T-helper 17 cell (primary cell): ENCODE results near the gene TSGA10IP. TPM values are rescaled to one million over a fixed set of nuclear protein-coding genes. Genes with fewer than 3 reads are reported as not detected.

Experiments used
- ATAC-seq: fragments of 150-1000 bp; cut with Tn5 transposase; 2 replicates; pipeline ENCODE4 v1.10.0; 2021; ENCODE audit warnings: mild to moderate bottlenecking, moderate library complexity
- DNase-seq, 3 donors: peaks; one replicate each; pipeline versions ENCODE4 v3.0.0 to v3.0.0-alpha.2; 2020 to 2021
- H3K9me3 ChIP-seq: one replicate; pipeline ENCODE4 v1.7.0; 2013; ENCODE audit warnings: low read length, mild to moderate bottlenecking; ENCODE audit not compliant: control insufficient read depth, poor library complexity, severe bottlenecking
- H3K27ac Mint-ChIP-seq: one replicate; pipeline ENCODE4 v1.8.0; 2022; ENCODE audit warnings: mild to moderate bottlenecking, moderate library complexity, mixed read lengths
- H3K27me3 Mint-ChIP-seq: one replicate; pipeline ENCODE4 v1.8.0; 2022; ENCODE audit warnings: mixed read lengths
- H3K36me3 Mint-ChIP-seq: one replicate; pipeline ENCODE4 v1.8.0; 2022; ENCODE audit warnings: low read depth, mixed read lengths
- H3K4me1 Mint-ChIP-seq: one replicate; pipeline ENCODE4 v1.8.0; 2022; ENCODE audit warnings: mild to moderate bottlenecking, mixed read lengths
- H3K4me3 Mint-ChIP-seq: one replicate; pipeline ENCODE4 v1.8.0; 2022; ENCODE audit warnings: mild to moderate bottlenecking, moderate library complexity, mixed read lengths
- total RNA-seq, 4 donors: library from RNA in 2 of 4; stranded (reverse) in 2 of 4; gene quantifications; one replicate each; pipeline ENCODE4 v1.2.3 and lab custom pipeline; 2022 to 2026

The TSGA10IP gene
- total RNA-seq, 2 donors from 2014 or later, result not detected

- H3K4me1 Mint-ChIP-seq, result peaks cover 6% of the 10 kb centered on the region
- no peaks in the 10 kb centered on the region for H3K27me3 Mint-ChIP-seq
- H3K9me3 ChIP-seq, result no peaks in the 10 kb centered on the region
- DNase-seq (no peak), ATAC-seq (no peak)
- H3K27ac Mint-ChIP-seq, result no peak overlapping the region
- H3K36me3 Mint-ChIP-seq, result peaks cover 9% of the 10 kb centered on the region
- H3K4me3 Mint-ChIP-seq, result no peak overlapping the region
Measured at GRCh38 chr11:65977621-65978390, 32.5 kb downstream of the TSGA10IP start.

GRCh38 chr11:65978391-65979238 lies 33.3 kb downstream of the TSGA10IP start:
- no peak for ATAC-seq
- Mint-ChIP-seq H3K27me3 (no peaks in the 10 kb centered on the region), H3K27ac (no peak overlapping the region), H3K4me1 (peaks cover 6% of the 10 kb centered on the region), H3K4me3 (no peak overlapping the region), H3K36me3 (peaks cover 7% of the 10 kb centered on the region)
- H3K9me3 ChIP-seq, result no peaks in the 10 kb centered on the region
- no peak for DNase-seq

GRCh38 chr11:65979261-65979759 lies 34.0 kb downstream of the TSGA10IP start:
- DNase-seq (no peak), ATAC-seq (no peak)
- H3K4me3 Mint-ChIP-seq, result no peak overlapping the region
- H3K27ac Mint-ChIP-seq, result no peak overlapping the region
- H3K36me3 Mint-ChIP-seq, result peaks cover 7% of the 10 kb centered on the region
- H3K9me3 ChIP-seq, result no peaks in the 10 kb centered on the region
- H3K4me1 Mint-ChIP-seq, result peaks cover 6% of the 10 kb centered on the region
- H3K27me3 Mint-ChIP-seq, result no peaks in the 10 kb centered on the region

- no peaks in the 10 kb centered on the region for H3K9me3 ChIP-seq
- Mint-ChIP-seq H3K27me3 (no peaks in the 10 kb centered on the region), H3K36me3 (peaks cover 2% of the 10 kb centered on the region), H3K4me1 (no peaks in the 10 kb centered on the region), H3K27ac (no peak overlapping the region), H3K4me3 (peak overlapping the region; percentile 49)
- no peak for DNase-seq
- no peak for ATAC-seq
Measured at GRCh38 chr11:65981101-65981740, 35.9 kb downstream of the TSGA10IP start.

GRCh38 chr11:65981972-65982823 lies 36.9 kb downstream of the TSGA10IP start:
- Mint-ChIP-seq H3K27ac (no peak overlapping the region), H3K36me3 (peaks cover 2% of the 10 kb centered on the region), H3K4me1 (no peaks in the 10 kb centered on the region), H3K27me3 (no peaks in the 10 kb centered on the region), H3K4me3 (no peak overlapping the region)
- no peak for DNase-seq
- no peaks in the 10 kb centered on the region for H3K9me3 ChIP-seq
- ATAC-seq, result no peak

- Mint-ChIP-seq H3K27me3 (no peaks in the 10 kb centered on the region), H3K27ac (peak overlapping the region; percentile 19), H3K36me3 (peaks cover 2% of the 10 kb centered on the region), H3K4me1 (no peaks in the 10 kb centered on the region), H3K4me3 (no peak overlapping the region)
- DNase-seq (no peak), ATAC-seq (no peak)
- no peaks in the 10 kb centered on the region for H3K9me3 ChIP-seq
Measured at GRCh38 chr11:65982824-65983588, 37.7 kb downstream of the TSGA10IP start.

GRCh38 chr11:65983589-65983987 lies 38.3 kb downstream of the TSGA10IP start:
- Mint-ChIP-seq H3K27me3 (no peaks in the 10 kb centered on the region), H3K36me3 (no peaks in the 10 kb centered on the region), H3K4me1 (no peaks in the 10 kb centered on the region), H3K4me3 (no peak overlapping the region), H3K27ac (peak overlapping the region; percentile 19)
- DNase-seq (no peak), ATAC-seq (no peak)
- no peaks in the 10 kb centered on the region for H3K9me3 ChIP-seq

GRCh38 chr11:65987336-65987735 lies 42.1 kb downstream of the TSGA10IP start:
- Mint-ChIP-seq H3K36me3 (peaks cover 4% of the 10 kb centered on the region), H3K27ac (no peak overlapping the region), H3K4me1 (peaks cover 2% of the 10 kb centered on the region), H3K27me3 (no peaks in the 10 kb centered on the region), H3K4me3 (no peak overlapping the region)
- no peaks in the 10 kb centered on the region for H3K9me3 ChIP-seq
- DNase-seq, result no peak
- no peak for ATAC-seq

GRCh38 chr11:65988791-65989592 lies 43.7 kb downstream of the TSGA10IP start:
- DNase-seq, result peak; percentile 69 to 86 (median 77)
- peak; percentile 98 for ATAC-seq
- H3K9me3 ChIP-seq, result no peaks in the 10 kb centered on the region
- Mint-ChIP-seq H3K27me3 (no peaks in the 10 kb centered on the region), H3K4me1 (peaks cover 2% of the 10 kb centered on the region), H3K27ac (peak overlapping the region; percentile 1), H3K4me3 (no peak overlapping the region), H3K36me3 (peaks cover 4% of the 10 kb centered on the region)

- Mint-ChIP-seq H3K27ac (peak overlapping the region; percentile 6), H3K4me3 (no peak overlapping the region), H3K36me3 (peaks cover 7% of the 10 kb centered on the region), H3K4me1 (peaks cover 7% of the 10 kb centered on the region), H3K27me3 (no peaks in the 10 kb centered on the region)
- DNase-seq, result no peak
- no peaks in the 10 kb centered on the region for H3K9me3 ChIP-seq
- no peak for ATAC-seq
Measured at GRCh38 chr11:65992056-65992455, 46.8 kb downstream of the TSGA10IP start.

- H3K36me3 Mint-ChIP-seq, result peaks cover 15% of the 10 kb centered on the region
- no peak overlapping the region for H3K4me3 Mint-ChIP-seq
- H3K4me1 Mint-ChIP-seq, result peaks cover 30% of the 10 kb centered on the region
- H3K27me3 Mint-ChIP-seq, result no peaks in the 10 kb centered on the region
- H3K9me3 ChIP-seq, result no peaks in the 10 kb centered on the region
- ATAC-seq (no peak), DNase-seq (no peak)
- H3K27ac Mint-ChIP-seq, result peak overlapping the region; percentile 79
Measured at GRCh38 chr11:65997286-65997685, 52.0 kb downstream of the TSGA10IP start.
